ENCODE results near the gene CHST11. TPM values are rescaled to one million over a fixed set of nuclear protein-coding genes. Genes with fewer than 3 reads are reported as not detected.
"Not testable (repeated sequence)": the region's sequence is repeated elsewhere in the genome, so short reads cannot be mapped to it uniquely, and the experiment has no call there.

Gene CHST11
- polyA plus RNA-seq, 3 donors, result 6.2 to 8.1 (median 7.6) TPM

- DNase-seq, result no peak
Measured at GRCh38 chr12:104522985-104523722, 66.4 kb downstream of the CHST11 start.

- DNase-seq, result no peak
Measured at GRCh38 chr12:104524034-104524832, 67.5 kb downstream of the CHST11 start.

GRCh38 chr12:104526320-104526719, 69.6 kb downstream of the CHST11 start:
- peak; percentile 64 for DNase-seq

- DNase-seq, result no peak
Measured at GRCh38 chr12:104526751-104527150, 70.0 kb downstream of the CHST11 start.

- not testable (repeated sequence) for DNase-seq
Measured at GRCh38 chr12:104527653-104528052, 70.9 kb downstream of the CHST11 start.

- no peak for DNase-seq
Measured at GRCh38 chr12:104529130-104529874, 72.6 kb downstream of the CHST11 start.

GRCh38 chr12:104532636-104533035, 75.9 kb downstream of the CHST11 start:
- DNase-seq, result no peak

GRCh38 chr12:104533134-104533533, 76.4 kb downstream of the CHST11 start:
- DNase-seq, result no peak

GRCh38 chr12:104534162-104534856, 77.6 kb downstream of the CHST11 start:
- no peak for DNase-seq

GRCh38 chr12:104534857-104535248, 78.1 kb downstream of the CHST11 start:
- DNase-seq, result no peak

GRCh38 chr12:104535369-104535768, 78.6 kb downstream of the CHST11 start:
- DNase-seq, result no peak

- DNase-seq, result no peak
Measured at GRCh38 chr12:104536841-104537240, 80.1 kb downstream of the CHST11 start.

- DNase-seq, result no peak
Measured at GRCh38 chr12:104538056-104538455, 81.3 kb downstream of the CHST11 start.

GRCh38 chr12:104538891-104539462, 82.2 kb downstream of the CHST11 start:
- DNase-seq, result no peak

- DNase-seq, result no peak
Measured at GRCh38 chr12:104544836-104545235, 88.1 kb downstream of the CHST11 start.

GRCh38 chr12:104546575-104546974, 89.8 kb downstream of the CHST11 start:
- DNase-seq, result no peak

- no peak for DNase-seq
Measured at GRCh38 chr12:104547235-104547634, 90.5 kb downstream of the CHST11 start.

- no peak for DNase-seq
Measured at GRCh38 chr12:104549815-104550480, 93.2 kb downstream of the CHST11 start.

GRCh38 chr12:104551313-104551931, 94.7 kb downstream of the CHST11 start:
- no peak for DNase-seq

GRCh38 chr12:104553421-104553820, 96.7 kb downstream of the CHST11 start:
- DNase-seq, result no peak
